HL-60 (cell line): Measurements from ENCODE around the gene MAB21L1.

Experiments
- GABPA ChIP-seq: IDR thresholded peaks from 2 replicates; pipeline ENCODE4 v1.6.1; 2012; ENCODE audit warnings: low read depth
- POLR2AphosphoS5 ChIP-seq: IDR thresholded peaks from 2 replicates; pipeline ENCODE4 v1.6.1; 2012; ENCODE audit warnings: low read depth
- TF ChIP-seq, protein P1 (sequence below): IDR thresholded peaks from one replicate; pipeline ENCODE4 v1.5.1; 2011; ENCODE audit warnings: low read length, control low read depth, inconsistent platforms; ENCODE audit not compliant: insufficient read depth
- TF ChIP-seq, protein P2 (sequence below): IDR thresholded peaks from 2 replicates; pipeline ENCODE4 v1.6.1; 2012; ENCODE audit warnings: low read depth; ENCODE audit not compliant: insufficient replicate concordance

DNA sequence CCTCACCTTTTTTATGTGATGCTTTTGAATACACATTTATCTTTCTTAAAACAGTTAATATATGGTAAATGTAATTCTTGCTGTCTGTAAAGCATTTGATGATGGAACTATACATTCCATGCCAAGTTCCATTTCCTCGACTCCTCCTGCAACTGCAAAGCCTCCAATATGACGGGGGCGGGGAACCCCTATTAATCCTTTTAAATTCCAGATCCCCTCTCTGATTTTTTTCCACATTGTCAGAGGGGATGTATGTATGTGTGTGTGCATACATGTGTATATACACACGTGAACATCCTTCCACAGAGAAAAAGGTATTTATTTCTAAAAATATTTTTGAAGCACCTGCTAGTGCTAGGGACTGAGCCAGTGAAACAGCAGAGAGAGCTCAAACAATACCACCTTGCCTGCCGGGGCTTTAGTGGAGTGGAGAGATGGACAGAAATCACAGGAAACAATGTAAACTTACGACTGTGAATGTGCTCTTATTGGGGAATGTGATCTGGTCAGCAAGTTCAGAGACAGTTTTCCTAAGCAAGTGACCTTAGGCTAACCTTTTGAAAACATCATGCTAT is 25.3 kb upstream of the MAB21L1 start:
- TF ChIP-seq, protein P1, sequence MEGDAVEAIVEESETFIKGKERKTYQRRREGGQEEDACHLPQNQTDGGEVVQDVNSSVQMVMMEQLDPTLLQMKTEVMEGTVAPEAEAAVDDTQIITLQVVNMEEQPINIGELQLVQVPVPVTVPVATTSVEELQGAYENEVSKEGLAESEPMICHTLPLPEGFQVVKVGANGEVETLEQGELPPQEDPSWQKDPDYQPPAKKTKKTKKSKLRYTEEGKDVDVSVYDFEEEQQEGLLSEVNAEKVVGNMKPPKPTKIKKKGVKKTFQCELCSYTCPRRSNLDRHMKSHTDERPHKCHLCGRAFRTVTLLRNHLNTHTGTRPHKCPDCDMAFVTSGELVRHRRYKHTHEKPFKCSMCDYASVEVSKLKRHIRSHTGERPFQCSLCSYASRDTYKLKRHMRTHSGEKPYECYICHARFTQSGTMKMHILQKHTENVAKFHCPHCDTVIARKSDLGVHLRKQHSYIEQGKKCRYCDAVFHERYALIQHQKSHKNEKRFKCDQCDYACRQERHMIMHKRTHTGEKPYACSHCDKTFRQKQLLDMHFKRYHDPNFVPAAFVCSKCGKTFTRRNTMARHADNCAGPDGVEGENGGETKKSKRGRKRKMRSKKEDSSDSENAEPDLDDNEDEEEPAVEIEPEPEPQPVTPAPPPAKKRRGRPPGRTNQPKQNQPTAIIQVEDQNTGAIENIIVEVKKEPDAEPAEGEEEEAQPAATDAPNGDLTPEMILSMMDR, result no peak
- TF ChIP-seq POLR2AphosphoS5, result no peak
- TF ChIP-seq GABPA, result no peak
- TF ChIP-seq, protein P2, sequence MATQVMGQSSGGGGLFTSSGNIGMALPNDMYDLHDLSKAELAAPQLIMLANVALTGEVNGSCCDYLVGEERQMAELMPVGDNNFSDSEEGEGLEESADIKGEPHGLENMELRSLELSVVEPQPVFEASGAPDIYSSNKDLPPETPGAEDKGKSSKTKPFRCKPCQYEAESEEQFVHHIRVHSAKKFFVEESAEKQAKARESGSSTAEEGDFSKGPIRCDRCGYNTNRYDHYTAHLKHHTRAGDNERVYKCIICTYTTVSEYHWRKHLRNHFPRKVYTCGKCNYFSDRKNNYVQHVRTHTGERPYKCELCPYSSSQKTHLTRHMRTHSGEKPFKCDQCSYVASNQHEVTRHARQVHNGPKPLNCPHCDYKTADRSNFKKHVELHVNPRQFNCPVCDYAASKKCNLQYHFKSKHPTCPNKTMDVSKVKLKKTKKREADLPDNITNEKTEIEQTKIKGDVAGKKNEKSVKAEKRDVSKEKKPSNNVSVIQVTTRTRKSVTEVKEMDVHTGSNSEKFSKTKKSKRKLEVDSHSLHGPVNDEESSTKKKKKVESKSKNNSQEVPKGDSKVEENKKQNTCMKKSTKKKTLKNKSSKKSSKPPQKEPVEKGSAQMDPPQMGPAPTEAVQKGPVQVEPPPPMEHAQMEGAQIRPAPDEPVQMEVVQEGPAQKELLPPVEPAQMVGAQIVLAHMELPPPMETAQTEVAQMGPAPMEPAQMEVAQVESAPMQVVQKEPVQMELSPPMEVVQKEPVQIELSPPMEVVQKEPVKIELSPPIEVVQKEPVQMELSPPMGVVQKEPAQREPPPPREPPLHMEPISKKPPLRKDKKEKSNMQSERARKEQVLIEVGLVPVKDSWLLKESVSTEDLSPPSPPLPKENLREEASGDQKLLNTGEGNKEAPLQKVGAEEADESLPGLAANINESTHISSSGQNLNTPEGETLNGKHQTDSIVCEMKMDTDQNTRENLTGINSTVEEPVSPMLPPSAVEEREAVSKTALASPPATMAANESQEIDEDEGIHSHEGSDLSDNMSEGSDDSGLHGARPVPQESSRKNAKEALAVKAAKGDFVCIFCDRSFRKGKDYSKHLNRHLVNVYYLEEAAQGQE, result no peak
